Peyer's patch (tissue), 4 donors: ENCODE measurements around the gene WFS1. TPM values are rescaled to one million over a fixed set of nuclear protein-coding genes. Genes with fewer than 3 reads are reported as not detected.

Experiments
- DNase-seq, 3 donors: peaks; one replicate each; pipeline ENCODE4 v3.0.0-alpha.2; 2017 to 2019
- H3K27ac ChIP-seq, 4 donors: fragments of 200-600 bp; sonication (generic); one replicate each; pipeline ENCODE4 v1.5.1; 2016 to 2019
- H3K27me3 ChIP-seq, 2 donors: fragments of 200-600 bp; sonication (generic); one replicate each; pipeline ENCODE4 v1.5.1; 2019
- H3K36me3 ChIP-seq, 3 donors: fragments of 200-600 bp; sonication (generic); one replicate each; pipeline ENCODE4 v1.5.1; 2016 to 2019
- H3K4me1 ChIP-seq, 4 donors: fragments of 200-600 bp; sonication (generic); one replicate each; pipeline ENCODE4 v1.5.1; 2016 to 2019
- H3K4me3 ChIP-seq, 4 donors: fragments of 200-600 bp; sonication (generic); 1 replicate in 3 of 4; 2 replicates in 1 of 4; pipeline ENCODE4 v1.5.1; 2016 to 2019; ENCODE audit warnings: mild to moderate bottlenecking in 1 of 4
- H3K9me3 ChIP-seq, 4 donors: fragments of 200-600 bp; sonication (generic); one replicate each; pipeline ENCODE4 v1.5.1; 2016 to 2019; ENCODE audit warnings: mild to moderate bottlenecking in 1 of 4
- POLR2A ChIP-seq, 2 donors: fragments of 450-650 bp; IDR thresholded peaks; one replicate each; pipeline ENCODE4 v1.5.1; 2017; ENCODE audit warnings: antibody characterized with exemption in 2 of 2, mild to moderate bottlenecking in 2 of 2, moderate library complexity in 2 of 2
- total RNA-seq, 4 donors: library from RNA; depleted of rRNA; stranded (reverse); fragments of >200 nt; gene quantifications; one replicate each; pipeline ENCODE4 v1.1.0, GENCODE V29; 2016
- TF ChIP-seq, protein P1 (sequence below), 6 experiments: fragments of 450-650 bp in 4 of 6; fragments of 200-600 bp in 2 of 6; sonication (generic) in 1 of 6; IDR thresholded peaks; one replicate each; pipeline ENCODE4 v1.5.1; 2017 to 2019; ENCODE audit warnings: antibody characterized with exemption in 6 of 6, mild to moderate bottlenecking in 3 of 6, moderate library complexity in 1 of 6

The WFS1 gene
- total RNA-seq, 4 donors from 2014 or later: 10.0 to 39.6 (median 30.0) TPM

DNA sequence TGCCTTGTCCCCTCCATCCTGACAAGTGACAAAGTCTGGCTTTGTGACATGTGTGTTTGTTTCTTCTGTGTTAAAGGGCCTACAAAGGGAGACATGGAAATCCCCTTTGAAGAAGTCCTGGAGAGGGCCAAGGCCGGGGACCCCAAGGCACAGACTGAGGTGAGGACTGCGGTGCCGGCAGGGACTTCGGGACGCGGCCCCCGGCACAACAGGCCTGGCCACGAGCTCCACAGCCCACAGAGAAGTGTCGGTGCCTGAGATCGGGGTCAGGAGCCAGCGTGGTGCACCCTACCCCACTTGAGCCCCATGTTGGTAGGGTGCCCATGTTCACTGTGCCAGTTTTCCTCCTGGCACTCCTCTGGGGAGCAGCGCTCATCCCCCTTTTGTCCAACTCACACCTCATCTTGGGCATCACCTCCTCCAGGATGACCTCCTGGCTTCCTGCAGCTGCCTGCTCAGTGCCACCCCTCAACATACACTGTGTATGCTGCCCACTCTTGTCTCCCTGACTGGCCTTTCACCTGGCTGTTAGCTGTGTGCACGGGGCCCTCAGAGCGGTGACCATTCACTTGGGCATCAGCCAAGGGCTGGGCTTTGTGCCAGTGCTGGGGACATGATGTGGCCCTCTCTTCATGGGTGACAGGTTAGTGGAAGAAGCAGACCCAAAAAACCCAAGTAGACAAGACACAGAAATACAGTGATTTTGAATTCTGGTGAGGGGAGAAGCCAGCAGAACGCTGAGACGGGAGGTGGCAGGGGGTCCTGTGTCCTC lies 17.6 kb downstream of the WFS1 start:
- DNase-seq: no peak
- H3K36me3 ChIP-seq: peaks cover 0 to 43% (median 0%) of the 10 kb centered on the region in 3 donors
- TF ChIP-seq, protein P1, sequence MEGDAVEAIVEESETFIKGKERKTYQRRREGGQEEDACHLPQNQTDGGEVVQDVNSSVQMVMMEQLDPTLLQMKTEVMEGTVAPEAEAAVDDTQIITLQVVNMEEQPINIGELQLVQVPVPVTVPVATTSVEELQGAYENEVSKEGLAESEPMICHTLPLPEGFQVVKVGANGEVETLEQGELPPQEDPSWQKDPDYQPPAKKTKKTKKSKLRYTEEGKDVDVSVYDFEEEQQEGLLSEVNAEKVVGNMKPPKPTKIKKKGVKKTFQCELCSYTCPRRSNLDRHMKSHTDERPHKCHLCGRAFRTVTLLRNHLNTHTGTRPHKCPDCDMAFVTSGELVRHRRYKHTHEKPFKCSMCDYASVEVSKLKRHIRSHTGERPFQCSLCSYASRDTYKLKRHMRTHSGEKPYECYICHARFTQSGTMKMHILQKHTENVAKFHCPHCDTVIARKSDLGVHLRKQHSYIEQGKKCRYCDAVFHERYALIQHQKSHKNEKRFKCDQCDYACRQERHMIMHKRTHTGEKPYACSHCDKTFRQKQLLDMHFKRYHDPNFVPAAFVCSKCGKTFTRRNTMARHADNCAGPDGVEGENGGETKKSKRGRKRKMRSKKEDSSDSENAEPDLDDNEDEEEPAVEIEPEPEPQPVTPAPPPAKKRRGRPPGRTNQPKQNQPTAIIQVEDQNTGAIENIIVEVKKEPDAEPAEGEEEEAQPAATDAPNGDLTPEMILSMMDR (IDR thresholded peaks at IDR 0.05): no peak
- no peak for TF ChIP-seq POLR2A (IDR thresholded peaks at IDR 0.05)
- H3K9me3 ChIP-seq: no peaks in the 10 kb centered on the region
- no peak overlapping the region for H3K27ac ChIP-seq
- H3K27me3 ChIP-seq: no peaks in the 10 kb centered on the region
- H3K4me3 ChIP-seq: no peak overlapping the region
- peaks cover 0 to 6% (median 0%) of the 10 kb centered on the region in 4 donors for H3K4me1 ChIP-seq

DNA sequence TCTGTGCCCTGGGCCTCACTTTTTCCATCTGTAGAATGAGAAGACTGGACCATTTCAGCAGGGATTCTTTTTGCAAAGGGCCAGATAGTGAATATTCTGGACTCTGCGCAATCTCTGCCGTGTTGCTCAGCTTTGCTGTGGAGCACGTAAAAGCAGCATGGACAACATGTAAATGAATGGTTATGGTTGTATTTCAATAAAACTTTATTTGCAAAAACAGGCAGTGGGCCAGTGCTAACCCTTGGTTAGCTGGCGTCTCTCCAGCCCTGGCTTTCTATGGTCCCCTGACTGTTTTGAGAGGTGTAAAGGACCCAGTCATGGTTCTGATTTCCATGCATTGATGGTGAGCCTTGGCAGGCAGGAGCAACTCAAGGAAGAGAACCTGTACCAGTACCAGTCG lies 18.7 kb downstream of the WFS1 start:
- Histone ChIP-seq H3K4me1 (no peaks in the 10 kb centered on the region), H3K9me3 (no peaks in the 10 kb centered on the region), H3K27ac (no peak overlapping the region), H3K4me3 (no peak overlapping the region), H3K36me3 (peaks cover 0 to 45% (median 0%) of the 10 kb centered on the region in 3 donors), H3K27me3 (no peaks in the 10 kb centered on the region)
- TF ChIP-seq POLR2A (IDR thresholded peaks at IDR 0.05): no peak
- TF ChIP-seq, protein P1 (IDR thresholded peaks at IDR 0.05): no peak
- DNase-seq: no peak

DNA sequence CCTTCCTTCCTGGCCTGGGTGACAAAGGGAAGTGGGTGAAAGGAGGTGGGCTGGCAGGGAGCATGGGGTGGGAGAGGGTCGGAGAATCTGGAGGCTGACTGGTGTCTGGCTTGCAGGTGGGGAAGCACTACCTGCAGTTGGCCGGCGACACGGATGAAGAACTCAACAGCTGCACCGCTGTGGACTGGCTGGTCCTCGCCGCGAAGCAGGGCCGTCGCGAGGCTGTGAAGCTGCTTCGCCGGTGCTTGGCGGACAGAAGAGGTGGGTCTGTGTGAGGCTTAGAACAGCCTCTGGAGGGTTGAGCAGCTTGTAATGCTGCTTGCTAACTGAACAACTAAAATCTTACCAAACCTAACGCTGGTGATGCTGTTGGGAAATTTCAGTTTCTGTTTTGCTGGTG lies 19.2 kb downstream of the WFS1 start:
- Histone ChIP-seq H3K9me3 (no peaks in the 10 kb centered on the region), H3K4me1 (no peaks in the 10 kb centered on the region), H3K4me3 (no peak overlapping the region), H3K36me3 (peaks cover 0 to 45% (median 0%) of the 10 kb centered on the region in 3 donors), H3K27ac (no peak overlapping the region), H3K27me3 (no peaks in the 10 kb centered on the region)
- TF ChIP-seq, protein P1 (IDR thresholded peaks at IDR 0.05): no peak
- no peak for TF ChIP-seq POLR2A (IDR thresholded peaks at IDR 0.05)
- no peak for DNase-seq

DNA sequence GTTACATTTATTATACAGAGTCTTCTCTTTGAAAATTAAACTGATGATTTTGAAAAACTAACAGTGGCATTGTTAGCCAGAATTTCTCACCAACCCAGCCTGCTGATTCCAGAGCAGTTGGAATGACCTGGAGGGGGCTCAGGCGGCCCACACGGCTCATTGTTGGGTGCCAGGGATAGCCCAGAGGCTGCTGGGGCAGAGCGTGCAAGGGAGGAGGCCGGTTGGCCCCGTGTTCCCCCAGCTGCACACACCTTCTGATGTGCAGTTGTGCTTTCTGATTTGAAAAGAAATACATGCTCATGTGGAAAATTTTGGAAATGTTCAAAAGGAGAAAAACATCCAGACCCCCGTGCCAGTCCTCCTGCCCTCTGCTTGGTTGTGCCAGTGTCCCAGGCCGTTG lies 20.6 kb downstream of the WFS1 start:
- no peaks in the 10 kb centered on the region for H3K4me1 ChIP-seq
- no peaks in the 10 kb centered on the region for H3K27me3 ChIP-seq
- H3K9me3 ChIP-seq: no peaks in the 10 kb centered on the region
- no peak overlapping the region for H3K4me3 ChIP-seq
- no peak overlapping the region for H3K27ac ChIP-seq
- DNase-seq: no peak
- TF ChIP-seq, protein P1 (IDR thresholded peaks at IDR 0.05): no peak
- TF ChIP-seq POLR2A (IDR thresholded peaks at IDR 0.05): no peak
- H3K36me3 ChIP-seq: peaks cover 0 to 51% (median 0%) of the 10 kb centered on the region in 3 donors

DNA sequence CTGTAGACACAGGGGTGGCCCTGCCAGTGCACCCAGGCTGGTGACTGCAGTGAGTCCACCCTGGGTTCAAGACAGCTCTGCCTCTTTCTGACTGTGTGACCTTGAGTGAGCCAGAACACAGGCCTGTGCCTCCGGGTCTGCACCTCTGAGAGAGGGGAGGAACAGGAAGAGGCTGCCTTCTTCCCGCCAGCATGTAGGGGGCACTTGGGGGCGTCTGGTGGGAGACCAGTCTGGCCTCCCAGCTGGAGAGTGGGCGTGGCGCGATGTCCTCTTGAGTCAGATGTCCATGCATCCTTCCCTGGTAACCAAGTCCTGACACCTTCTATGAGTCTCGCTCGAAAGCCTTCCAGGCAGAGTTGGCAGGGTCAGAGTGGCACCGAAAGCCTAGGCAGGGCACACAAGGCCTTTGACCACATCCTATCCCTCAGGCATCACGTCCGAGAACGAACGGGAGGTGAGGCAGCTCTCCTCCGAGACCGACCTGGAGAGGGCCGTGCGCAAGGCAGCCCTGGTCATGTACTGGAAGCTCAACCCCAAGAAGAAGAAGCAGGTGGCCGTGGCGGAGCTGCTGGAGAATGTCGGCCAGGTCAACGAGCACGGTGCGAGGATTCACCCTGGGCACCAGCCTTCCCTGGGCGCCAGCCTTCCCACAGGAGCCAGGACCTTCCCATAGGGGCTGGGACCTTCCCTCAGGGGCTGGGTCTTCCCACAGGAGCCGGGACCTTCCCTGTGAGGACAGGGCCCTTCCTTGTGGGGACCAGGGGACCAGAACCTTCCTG lies 21.3 kb downstream of the WFS1 start:
- Histone ChIP-seq H3K4me1 (no peaks in the 10 kb centered on the region), H3K27ac (no peak overlapping the region), H3K4me3 (no peak overlapping the region), H3K27me3 (no peaks in the 10 kb centered on the region), H3K9me3 (no peaks in the 10 kb centered on the region), H3K36me3 (peaks cover 0 to 55% (median 0%) of the 10 kb centered on the region in 3 donors)
- no peak for DNase-seq
- TF ChIP-seq POLR2A (IDR thresholded peaks at IDR 0.05): no peak
- TF ChIP-seq, protein P1 (IDR thresholded peaks at IDR 0.05): no peak
